HG03354 (cell line): Measurements from ENCODE around the gene P4HB.
"Not testable (repeated sequence)": the region's sequence is repeated elsewhere in the genome, so short reads cannot be mapped to it uniquely, and the experiment has no call there.

Experiments
- ATAC-seq: cut with Tn5 transposase; IDR thresholded peaks from one replicate; pipeline ENCODE4 v1.9.1; 2021; ENCODE audit warnings: mild to moderate bottlenecking; ENCODE audit not compliant: unreplicated experiment, poor library complexity, severe bottlenecking

The P4HB gene

DNA sequence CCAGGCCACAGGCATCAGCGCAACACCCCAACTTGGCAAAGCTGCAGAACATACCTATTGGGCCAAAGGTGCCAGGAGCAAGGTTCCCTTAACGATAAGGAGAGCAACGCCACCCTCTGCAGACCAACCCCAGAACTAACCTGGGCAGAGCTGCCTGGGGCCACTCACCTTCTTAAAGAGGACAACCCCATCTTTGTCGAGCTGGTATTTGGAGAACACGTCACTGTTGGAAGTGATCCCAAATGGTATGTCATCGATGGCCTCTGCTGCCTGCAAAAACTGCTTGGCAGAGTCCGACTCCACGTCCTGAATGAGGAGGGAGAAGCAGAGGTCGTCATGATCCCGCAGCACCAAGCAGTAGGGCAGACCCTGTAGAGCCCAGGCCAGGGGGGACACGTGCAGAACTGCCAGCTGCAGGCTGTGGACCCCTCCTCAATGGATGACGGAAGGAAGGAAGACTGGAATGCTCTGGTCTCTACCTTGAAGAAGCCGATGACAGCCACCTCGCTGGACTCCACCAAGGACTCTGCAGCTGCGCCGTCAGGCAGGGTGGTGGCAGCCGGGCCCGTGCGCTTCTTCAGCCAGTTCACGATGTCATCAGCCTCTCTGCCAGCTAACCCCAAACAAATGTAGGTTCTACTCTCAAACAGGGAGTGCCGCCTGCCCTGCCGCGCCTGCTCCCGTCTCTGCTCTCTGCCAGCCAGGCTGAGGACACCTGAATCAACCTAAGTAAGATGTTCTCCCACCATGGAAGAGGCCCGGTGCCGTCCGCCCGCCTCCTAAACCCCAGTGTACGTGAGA lies 5.2 kb downstream of the P4HB start:
- ATAC-seq: no peak

DNA sequence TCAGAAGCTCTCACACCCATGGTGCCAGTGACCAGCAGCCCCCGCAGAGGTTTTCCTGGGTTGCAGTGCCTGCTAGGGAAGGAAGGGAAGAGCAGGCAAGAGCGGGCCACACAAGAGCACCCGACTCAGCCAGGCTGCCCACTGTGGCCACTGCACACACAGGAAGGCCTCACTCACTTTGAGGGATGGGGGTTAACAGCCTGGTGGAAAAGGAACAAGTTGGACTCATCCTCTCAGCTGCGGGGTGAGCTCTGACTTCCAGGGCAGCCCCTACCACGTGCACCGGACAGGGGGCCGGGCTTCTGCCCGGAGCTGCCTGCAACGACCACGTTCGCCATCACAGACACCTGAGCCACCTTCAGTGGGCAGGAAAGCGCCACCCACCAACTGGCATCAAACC lies 8.1 kb downstream of the P4HB start:
- ATAC-seq: no peak

DNA sequence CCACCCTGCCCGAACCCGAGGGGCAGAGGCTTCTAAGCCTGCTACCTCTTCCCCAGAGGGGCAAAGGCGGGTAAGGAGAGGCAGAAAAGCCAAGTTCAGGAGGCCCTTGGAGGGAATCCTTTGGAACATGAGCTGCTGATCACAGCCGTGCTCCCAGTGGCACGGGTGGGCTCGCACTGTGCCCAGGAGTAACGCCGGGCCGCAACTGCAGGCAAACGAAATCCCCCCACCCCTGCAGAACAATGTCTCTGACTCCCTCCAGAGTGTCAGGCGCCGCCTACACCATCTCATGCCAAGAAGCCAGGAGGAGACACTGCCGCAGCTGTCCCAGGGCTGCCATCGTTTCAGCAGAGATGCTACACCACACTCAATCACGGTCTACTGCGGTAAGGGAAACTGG lies 8.9 kb downstream of the P4HB start:
- no peak for ATAC-seq

DNA sequence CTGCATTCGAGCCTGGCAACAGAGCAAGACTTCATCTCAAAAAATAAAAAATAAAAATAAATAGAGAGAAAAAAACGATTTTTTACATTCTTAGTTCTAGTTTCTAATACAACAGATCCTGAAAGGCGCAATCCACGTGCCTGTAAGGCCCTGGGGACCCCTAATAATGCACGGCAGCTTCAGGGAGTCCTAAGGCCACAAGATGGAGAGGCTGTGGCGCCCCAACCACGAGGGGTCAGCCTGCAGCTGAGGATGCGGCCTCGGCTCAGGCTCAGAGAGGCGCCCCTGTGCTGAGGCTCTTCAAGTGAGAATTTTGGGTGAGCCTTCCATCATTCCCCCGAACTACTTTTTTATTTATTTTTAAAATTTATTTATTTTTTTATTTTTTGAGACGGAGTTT lies 10.9 kb downstream of the P4HB start:
- ATAC-seq: no peak

DNA sequence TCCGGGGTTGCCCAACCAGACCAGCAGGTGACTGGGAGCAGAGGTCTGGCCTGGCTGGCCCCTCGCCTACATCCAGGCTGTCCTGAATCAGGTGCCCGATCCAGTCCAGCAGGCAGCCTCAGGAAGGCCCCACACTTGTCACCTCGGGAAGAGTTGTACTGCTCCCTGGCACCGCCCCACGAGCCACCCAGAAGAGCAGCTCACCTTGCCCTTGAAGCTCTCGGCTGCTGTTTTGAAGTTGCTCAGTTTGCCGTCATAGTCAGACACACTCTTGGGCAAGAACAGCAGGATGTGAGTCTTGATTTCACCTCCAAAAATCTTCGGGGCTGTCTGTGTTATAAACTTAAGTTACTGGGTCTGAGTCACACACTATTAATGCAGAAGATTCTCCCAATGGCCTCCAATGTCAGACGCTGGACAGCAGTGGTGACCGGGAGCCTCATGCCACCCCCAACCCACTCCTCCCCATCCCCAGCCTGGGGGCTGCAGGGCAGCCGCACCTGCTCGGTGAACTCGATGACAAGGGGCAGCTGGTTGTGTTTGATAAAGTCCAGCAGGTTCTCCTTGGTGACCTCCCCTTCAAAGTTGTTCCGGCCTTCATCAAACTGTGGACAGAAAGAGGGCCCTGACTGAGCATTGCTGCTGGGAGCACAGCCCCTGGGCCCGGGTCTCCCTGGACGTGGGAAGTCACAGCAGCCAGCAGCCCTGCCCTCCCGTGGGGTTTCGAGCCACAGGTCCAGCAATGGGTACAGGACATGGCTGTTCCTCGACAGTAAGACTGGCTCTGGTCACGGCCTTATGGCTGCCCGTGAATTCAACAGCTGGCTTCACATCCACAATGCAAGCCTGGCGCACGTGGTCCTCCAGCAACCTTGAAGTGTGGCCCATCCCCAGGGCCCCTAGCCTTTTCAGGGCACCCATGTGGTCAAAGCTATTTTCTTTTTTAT lies 13.3 kb downstream of the P4HB start:
- ATAC-seq: no peak

DNA sequence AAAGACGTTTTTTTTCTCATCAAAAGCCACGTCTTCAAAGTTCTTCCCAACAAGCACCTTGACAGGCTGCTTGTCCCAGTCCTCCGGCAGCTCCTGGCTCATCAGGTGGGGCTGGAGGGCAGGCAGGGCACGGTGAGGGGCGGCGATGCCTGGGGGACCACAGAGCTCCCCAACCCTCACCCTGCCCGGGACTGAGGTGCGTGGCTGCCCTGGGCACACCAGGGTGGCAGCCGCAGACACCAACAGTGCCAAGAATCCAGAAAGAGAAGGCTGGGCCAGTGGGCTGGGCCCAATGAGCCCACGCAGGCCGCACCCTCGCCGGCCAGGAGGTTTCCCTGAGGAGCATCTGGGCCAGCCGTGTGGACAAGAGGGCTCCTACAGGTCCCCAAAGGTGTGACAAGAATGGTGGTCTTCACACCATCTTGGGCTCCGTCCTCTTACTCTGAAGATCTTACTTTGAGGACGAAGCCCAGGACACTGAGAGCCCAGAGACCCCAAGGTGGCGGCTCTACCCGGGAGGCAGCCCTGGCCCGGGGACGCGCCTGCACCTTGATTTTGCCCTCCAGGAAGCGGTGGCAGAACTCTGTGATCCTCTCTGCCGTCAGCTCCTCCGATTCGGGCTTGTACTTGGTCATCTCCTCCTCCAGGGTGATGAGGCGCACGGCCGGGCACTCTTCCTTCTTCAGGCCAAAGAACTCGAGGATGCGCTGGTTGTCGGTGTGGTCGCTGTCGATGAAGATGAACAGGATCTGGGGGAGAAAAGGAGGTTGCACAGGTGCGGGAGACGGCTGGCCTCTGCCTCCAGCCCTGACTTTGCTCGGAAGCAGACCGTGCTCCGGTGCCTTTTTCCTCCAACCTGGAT lies 14.2 kb downstream of the P4HB start:
- no peak for ATAC-seq

DNA sequence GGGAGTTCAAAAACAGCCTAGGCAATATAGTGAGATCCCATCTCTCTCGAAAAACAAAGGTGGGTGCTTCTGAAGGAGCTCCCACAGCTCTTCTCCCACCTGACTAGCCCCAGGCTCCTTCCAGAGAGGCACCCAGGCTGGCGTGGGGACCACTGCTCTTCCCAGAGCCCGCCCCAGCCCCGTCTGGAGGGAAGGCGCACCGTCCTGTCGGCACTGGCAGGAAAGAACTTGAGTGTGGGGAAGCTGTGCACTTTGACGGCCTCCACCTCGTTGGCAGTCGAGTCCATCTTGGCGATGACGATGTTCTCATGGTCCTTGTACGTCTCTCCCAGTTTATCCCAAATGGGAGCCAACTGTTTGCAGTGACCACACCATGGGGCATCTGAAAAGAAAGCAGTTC lies 15.0 kb downstream of the P4HB start:
- ATAC-seq: no peak

DNA sequence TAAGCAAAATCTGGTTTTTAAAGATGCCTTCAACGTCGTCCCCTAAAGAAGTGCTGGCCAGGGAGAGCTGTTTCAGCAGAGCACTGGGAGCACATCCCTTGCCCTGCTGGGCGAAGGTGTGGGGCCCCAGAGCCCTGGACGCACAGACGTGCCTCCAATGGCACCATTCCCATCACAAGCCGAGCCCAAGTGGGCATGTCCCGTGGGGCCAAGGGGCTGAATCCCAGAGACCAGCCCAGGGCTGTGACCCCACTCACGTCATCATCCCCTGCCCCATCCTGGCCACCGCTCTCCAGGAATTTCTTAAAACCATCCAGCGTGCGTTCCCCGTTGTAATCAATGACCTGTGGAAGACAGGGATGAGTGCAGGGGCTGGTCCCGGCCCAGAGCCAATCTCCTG lies 15.4 kb downstream of the P4HB start:
- no peak for ATAC-seq

DNA sequence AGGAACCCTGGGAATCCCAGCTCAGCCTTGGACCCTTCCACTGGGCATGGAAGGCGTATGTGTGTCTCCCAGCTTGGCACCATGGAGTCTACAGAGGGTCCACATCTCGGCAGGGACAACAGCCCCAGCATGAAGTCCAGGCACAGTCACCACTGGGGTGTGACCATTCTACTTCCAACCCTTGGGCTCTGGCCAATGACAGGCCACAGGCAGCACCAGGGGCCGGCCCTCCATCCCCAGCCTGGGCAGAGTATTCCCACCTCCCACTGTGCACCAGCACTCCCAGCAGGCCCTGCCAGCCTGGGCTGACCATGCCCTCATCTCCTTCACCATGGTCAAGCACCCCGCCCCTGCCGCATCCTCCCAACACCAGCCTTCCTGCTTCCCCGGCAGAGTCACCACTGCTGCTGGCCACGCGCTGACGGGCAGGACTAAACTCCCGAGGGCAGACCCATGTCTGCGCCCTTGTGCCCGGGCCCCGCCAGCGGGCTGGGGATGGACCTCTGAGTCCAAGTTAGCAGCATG lies 15.9 kb downstream of the P4HB start:
- no peak for ATAC-seq

DNA sequence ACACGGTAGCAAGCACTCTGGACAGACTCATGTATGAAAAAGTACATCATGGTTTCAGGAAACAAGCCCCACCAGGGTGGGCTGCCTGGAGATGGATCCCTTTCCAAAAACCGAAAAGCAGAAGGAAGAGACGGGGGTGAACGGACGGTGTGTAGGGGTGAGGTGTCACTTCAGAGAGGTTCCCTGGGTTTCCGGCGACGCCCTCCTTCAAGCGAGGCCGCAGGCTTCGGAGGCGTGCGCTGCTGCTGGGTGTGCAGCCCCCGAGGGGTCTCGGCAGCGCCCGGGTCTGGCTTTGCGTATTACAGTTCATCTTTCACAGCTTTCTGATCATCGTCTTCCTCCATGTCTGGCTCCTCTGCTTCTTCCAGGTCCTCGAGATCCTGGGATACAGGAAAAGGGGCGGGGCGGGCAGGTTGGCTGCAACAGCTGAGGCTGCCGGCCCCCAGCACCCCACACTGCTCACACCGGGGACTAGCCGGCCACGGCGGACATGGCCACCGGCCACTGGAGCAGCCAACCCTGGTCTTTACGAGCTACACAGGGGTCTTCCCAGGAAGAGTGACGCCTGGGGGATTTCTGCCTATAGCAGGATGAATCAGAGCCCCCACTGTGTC lies 16.5 kb downstream of the P4HB start:
- ATAC-seq: no peak

DNA sequence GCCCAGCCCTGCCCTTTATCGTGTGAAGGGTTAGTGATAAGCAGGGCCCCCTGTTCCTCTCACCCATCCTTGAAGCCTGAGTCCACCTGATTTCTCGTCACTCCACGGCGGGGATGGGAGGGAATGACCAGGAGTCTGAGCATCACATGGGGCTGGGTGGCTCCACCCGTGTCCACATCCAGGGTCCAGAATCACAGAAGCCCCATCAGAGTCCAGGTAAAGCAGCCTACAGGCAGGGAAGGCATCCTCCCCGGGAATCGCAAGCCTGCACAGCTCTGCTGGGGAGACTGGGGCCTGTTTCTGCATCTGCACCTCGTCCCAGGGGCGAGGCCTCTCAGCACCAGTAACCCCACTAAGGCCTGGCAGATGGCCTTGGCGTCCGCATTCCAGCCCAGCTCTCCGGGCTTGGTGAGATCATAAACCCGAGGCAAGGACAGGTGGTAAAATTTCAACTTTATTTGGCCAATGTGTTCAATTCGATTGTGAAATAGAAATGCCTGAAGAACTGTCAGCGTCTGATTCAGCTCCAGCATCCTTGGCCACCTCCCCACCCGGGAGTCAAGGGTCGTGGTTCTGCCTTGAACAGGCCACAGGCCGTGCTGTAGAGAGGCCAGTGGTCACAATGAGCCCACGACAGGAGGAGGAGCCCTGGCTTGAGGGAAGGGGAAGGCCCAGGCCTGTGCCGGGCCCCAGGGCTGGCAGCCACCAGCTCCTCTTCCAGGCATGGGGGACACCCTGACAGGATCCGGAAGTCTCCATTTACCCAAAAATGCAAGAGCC lies 17.4 kb downstream of the P4HB start:
- no peak for ATAC-seq

DNA sequence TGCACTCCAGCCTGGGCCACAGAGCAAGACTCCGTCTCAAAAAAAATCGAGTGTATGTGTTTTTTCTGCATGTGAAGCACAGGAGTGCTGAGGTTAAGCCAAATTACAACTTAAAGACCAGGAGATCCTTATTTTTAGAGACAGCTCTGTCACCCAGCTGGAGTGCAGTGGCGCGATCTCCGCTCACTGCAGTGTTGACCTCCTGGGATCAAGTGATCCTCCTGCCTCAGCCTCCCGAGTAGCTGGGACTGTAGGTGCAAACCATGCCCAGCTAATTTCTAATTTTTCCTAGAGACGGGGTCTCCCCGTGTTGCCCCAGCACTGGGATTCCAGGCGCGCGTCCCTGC lies 18.0 kb downstream of the P4HB start:
- ATAC-seq: no peak

DNA sequence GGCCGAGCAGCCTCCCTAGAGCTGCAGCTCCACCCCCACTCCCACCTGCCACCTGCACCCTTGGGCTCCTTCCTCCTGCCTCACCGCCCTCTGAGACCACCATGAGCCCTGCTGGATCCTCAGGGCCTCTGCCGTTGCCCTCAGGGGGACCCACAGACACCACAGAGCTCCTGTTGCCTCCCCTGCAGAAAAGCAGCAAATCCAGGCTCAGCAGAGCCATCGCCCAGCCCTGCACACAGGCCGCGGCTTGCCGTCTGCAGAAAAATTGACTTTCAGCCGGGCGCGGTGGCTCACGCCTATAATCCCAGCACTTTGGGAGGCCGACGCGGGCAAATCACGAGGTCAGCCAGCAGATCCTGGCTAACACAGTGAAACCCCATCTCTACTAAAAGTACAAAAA lies 18.5 kb downstream of the P4HB start:
- no peak for ATAC-seq

DNA sequence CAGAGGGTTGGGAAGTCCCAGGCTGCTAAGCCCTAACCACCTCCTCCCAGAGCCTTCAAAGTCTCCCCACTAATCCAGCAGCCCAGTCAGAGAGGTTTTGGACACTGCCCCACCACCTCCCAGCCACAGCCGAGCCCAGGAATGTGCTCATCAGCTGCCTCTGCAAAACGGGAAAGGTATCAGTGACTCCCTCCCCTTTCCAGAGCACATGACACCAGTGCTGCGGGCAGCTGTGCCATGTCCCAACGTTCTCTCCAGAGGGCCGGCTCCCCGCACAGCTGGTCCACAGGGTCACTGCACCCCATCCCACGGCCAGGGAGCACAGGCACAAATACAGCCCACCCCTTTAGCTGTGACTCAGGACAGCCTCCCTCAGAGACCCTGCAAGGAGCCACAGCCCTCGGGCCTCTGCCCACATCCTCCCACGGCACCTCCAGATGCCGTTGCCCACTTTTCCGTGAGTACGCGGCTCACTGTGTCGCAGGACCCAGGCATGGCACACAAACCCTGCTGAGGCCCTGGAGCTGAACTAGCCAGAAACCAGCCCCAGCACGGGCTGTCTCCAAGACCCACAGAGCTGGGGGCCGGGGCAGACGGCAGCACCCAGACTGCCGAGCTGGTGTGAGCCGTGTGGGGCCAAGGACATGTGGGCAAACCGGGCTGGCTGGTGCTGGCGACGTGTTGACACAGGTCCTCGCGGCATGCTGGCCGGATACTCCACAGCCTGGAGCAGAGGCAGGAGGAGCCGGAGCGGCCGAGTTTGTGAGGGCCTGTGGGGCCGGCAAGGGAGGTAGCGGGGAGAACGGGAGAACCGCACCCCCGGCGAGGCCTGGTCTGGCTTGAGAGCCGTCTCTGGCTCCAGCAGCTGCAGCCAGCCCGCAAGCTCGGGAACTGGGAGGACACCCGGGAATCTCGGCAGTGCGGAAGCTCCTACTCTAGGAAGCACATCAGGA lies 19.2 kb downstream of the P4HB start:
- no peak for ATAC-seq

DNA sequence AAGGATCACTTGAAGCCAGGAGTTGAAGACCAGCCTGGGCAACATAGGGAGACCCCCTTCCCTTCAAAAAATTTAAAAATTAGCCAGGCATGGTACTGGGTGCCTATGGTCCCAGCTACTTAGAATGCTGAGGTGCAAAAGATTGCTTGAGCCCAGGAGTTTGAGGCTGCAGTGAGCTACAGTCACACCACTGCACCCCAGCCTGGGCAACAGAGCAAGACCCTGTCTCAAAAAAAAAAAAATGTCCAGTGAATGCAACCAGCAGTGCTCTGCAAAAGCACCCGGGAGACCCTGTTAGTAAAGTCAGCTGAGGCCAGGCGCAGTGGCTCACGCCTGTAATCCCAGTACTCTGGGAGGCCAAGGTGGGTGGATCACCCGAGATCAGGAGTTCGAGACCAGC lies 20.3 kb downstream of the P4HB start:
- not testable (repeated sequence) for ATAC-seq

DNA sequence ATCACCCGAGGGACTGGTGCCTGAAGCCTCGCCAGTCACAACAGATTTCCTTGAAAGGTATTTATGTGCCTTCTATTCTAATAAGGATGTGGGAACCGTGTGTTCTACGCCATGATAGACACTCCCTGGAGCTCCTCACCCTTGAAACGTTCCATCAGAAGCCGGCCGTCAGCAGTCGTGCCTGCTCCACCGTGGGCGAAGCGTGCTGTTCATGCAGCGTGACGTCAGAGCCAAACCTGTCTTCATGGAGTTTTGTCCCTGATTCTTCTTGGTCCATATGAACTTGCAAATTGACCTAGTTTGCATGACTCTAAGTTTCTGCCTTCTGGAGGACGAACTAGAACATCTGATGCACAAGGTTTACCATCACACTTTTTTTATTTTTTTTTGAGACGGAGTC lies 21.0 kb downstream of the P4HB start:
- no peak for ATAC-seq

DNA sequence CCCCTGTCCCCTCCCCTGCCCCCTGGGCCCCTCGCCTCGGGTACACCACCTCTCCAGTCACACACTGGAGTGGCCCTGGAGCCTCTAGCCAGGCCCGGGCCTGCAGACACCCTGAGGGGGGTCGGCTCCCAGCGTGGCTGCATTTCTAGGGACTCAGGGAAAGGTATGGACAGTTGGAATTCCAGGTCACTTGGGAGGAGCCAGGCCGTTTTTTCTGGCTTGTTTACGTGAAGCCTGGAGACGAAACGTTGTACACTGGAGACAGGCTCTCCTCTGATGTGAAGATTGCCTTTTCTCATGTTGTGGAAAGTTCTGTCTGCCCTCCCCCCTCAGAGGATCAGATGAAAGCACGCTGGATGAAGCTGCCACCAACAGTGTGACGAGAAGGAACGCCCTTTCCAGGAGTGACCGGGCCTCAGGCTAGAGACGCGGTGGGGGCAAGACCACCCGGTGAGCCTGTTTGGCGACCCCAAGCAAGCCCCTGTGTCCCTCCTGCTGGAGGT lies 21.5 kb downstream of the P4HB start:
- ATAC-seq: no peak

DNA sequence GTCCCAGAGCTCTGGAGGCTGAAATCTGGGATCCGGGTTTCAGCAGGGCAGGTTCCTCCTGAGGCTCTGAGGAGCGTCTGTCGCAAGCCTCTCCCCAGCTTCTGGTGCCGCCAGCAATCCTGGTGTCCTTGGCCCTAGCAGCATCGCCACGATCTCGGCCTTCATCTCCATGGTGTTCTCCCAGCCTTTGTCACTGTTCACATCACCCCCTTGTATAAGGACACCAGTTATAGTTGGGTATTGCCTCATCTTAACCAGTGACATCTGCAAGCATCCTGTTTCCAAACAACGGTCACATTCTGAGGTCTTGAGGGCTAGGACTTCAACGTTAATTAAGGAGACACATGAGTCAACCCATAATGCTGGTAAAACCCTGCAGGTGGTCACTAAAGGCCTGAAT lies 22.7 kb downstream of the P4HB start:
- ATAC-seq: no peak
